SH-SY5Y (cell line): ENCODE data around the gene MACF1.

Source experiments
- GATA2 ChIP-seq: IDR thresholded peaks from 2 replicates; pipeline ENCODE4 v1.6.1; 2011; ENCODE audit warnings: mild to moderate bottlenecking, low read depth, low read length
- GATA3 ChIP-seq: IDR thresholded peaks from 2 replicates; pipeline ENCODE4 v1.6.1; 2011; ENCODE audit warnings: low read depth, mild to moderate bottlenecking, low read length, moderate library complexity

DNA sequence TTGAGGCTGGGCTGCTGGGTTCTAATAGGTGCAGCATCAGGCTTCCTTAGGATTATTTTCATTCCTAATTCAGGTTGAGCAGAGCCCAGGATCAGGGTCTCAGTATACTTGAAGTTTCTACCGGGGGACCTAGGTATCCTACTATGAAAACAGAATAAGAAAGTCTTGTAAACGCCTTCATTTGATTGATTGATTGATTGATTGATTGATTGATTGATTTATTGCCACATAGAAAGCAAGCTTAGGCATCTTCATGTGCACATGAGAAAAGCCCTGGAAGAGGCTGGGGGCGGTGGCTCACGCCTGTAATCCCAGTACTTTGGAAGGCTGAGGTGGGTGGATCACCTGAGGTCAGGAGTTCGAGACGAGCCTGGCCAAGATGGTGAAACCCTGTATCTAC lies 189.6 kb downstream of the MACF1 start:
- TF ChIP-seq GATA2, result no peak
- no peak for TF ChIP-seq GATA3
